ENCODE measurements around the gene CAND1. TPM values are rescaled to one million over a fixed set of nuclear protein-coding genes. Genes with fewer than 3 reads are reported as not detected.

CAND1 gene
- total and polyA plus RNA-seq, 2 of the 8 experiments (the other 6 are each of a cell fraction or from before 2014, with no cell fraction given): 39.4 to 271 TPM

DNA sequence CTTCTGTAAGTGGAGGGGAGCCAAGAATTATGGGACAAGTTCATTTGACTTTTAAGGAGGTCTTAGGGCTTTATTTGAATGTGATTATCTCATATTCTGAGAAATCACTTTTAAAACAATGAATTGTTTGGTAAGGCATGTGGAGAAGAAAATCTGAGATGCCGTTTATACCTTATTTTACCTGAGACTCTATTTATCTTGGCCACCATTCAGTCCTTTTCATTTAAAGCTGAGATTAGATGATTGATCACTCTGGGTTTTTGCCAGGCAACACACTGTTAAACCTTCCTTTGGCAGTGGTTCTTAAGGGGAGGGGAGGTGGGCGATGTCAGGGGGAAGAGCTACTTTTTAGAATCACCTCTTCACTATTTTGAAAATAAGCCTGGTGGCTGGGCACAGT lies 11.4 kb downstream of the CAND1 start (continued):
- TF ChIP-seq BACH1 (IDR thresholded peaks at IDR 0.05; ENCODE audit: low read length) (no peak), SIN3A (conservative IDR thresholded peaks at IDR 0.05 in 1 of 2, IDR thresholded peaks at IDR 0.05 in 1 of 2; ENCODE audit: low read depth in 1 of 2, low read length in 2 of 2) (no peak), POU5F1 (IDR thresholded peaks at IDR 0.05; ENCODE audit: low read depth, low read length) (no peak), BRCA1 (IDR thresholded peaks at IDR 0.05; ENCODE audit: low read depth, low read length) (no peak), EP300 (IDR thresholded peaks at IDR 0.05; ENCODE audit: borderline replicate concordance in 1 of 2, low read depth in 2 of 2, low read length in 2 of 2) (no peak), HDAC2 (IDR thresholded peaks at IDR 0.05; ENCODE audit: borderline replicate concordance in 1 of 2, low read depth in 2 of 2, low read length in 2 of 2) (no peak)
